HepG2 (cell line): Measurements from ENCODE around the gene MAP3K14. TPM values are rescaled to one million over a fixed set of nuclear protein-coding genes. Genes with fewer than 3 reads are reported as not detected.

Source experiments
- ATAC-seq: fragments of 200-7000 bp; cut with Tn5 transposase; 3 replicates; pipeline ENCODE4 v1.9.1; 2020; ENCODE audit warnings: mild to moderate bottlenecking, moderate library complexity
- BruUV-seq: library from RNA; stranded (reverse); fragments of 400-500 nt; replicated peaks from 2 replicates; lab custom pipeline; 2021; lab: Mats Ljungman, UMichigan
- CTCF ChIA-PET: fragments of 300-600 bp; formaldehyde crosslinking; extraction: SDS; loops from one replicate; lab custom pipeline; 2021; ENCODE audit warnings: low total read pairs, inconsistent platforms, low intra/inter-chr PET ratio; lab: Yijun Ruan, JAX
- POLR2A ChIA-PET: fragments of 350-600 bp; sonication (Branson Sonifier 250); formaldehyde crosslinking; loops from one replicate; lab custom pipeline; 2020; ENCODE audit warnings: antibody characterized with exemption, inconsistent platforms; lab: Yijun Ruan, JAX
- DNase-seq: peaks from one replicate; pipeline ENCODE4 v3.0.0-alpha.2; 2015; ENCODE audit warnings: low spot score
- FAIRE-seq: peaks from 3 replicates; lab custom pipeline; 2011; peaks lifted over from hg19 to GRCh38; lab: Jason Lieb, UNC
- H2AFZ ChIP-seq: one replicate; pipeline ENCODE4 v1.6.1; 2011; ENCODE audit warnings: low read length, inconsistent platforms
- H3K27ac ChIP-seq: fragments of 300-600 bp; 3 replicates; pipeline ENCODE4 v1.8.0; 2011; ENCODE audit warnings: mixed run types, mild to moderate bottlenecking, mixed read lengths, low read length, inconsistent platforms; ENCODE audit not compliant: insufficient read depth; ENCODE audit errors: extremely low read length
- H3K27me3 ChIP-seq, 2 experiments: fragments of 200-600 bp in 1 of 2; 2 replicates in 1 of 2; 3 replicates in 1 of 2; pipeline versions ENCODE4 v1.6.0 to v1.8.0; 2011; ENCODE audit warnings: low read length in 2 of 2, mild to moderate bottlenecking in 2 of 2, moderate library complexity in 2 of 2, inconsistent platforms in 1 of 2; ENCODE audit not compliant: insufficient read depth in 2 of 2, control insufficient read depth in 1 of 2
- H3K36me3 ChIP-seq, 2 experiments: fragments of 200-600 bp in 1 of 2; replicated peaks in 1 of 2; 2 replicates in 1 of 2; 3 replicates in 1 of 2; pipeline versions ENCODE4 v1.5.1 to v1.8.0; 2011; ENCODE audit warnings: low read length in 2 of 2, inconsistent platforms in 1 of 2; ENCODE audit not compliant: insufficient read depth in 2 of 2, control insufficient read depth in 1 of 2
- H3K4me1 ChIP-seq: 2 replicates; pipeline ENCODE4 v1.5.1; 2012; ENCODE audit warnings: low read length, inconsistent platforms; ENCODE audit not compliant: insufficient read depth
- H3K4me2 ChIP-seq: 2 replicates; pipeline ENCODE4 v1.6.0; 2011; ENCODE audit warnings: low read depth, low read length, inconsistent platforms
- H3K4me3 ChIP-seq, 3 experiments: fragments of 200-600 bp in 1 of 3; sonication (generic), shearing (Covaris generic) in 1 of 3; replicated peaks in 1 of 3; 2 replicates each; pipeline ENCODE4 v1.5.1; 2011 to 2016; ENCODE audit warnings: low read length in 3 of 3, inconsistent platforms in 2 of 3, low read depth in 2 of 3, mild to moderate bottlenecking in 2 of 3, control low read depth in 1 of 3, mixed read lengths in 1 of 3; ENCODE audit not compliant: insufficient read depth in 1 of 3
- H3K79me2 ChIP-seq: one replicate; pipeline ENCODE4 v1.6.1; 2011; ENCODE audit warnings: low read length, inconsistent platforms; ENCODE audit not compliant: insufficient read depth
- H3K9ac ChIP-seq: 2 replicates; pipeline ENCODE4 v1.6.0; 2011; ENCODE audit warnings: mild to moderate bottlenecking, low read depth, low read length, inconsistent platforms; ENCODE audit not compliant: insufficient read depth
- H3K9me3 ChIP-seq: 2 replicates; pipeline ENCODE4 v1.5.1; 2012; ENCODE audit warnings: mild to moderate bottlenecking, low read length
- H4K20me1 ChIP-seq: 2 replicates; pipeline ENCODE4 v1.6.0; 2011; ENCODE audit warnings: inconsistent platforms, mild to moderate bottlenecking, low read length, moderate library complexity; ENCODE audit not compliant: insufficient read depth
- HNRNPH1 ChIP-seq: fragments of 200-400 bp; formaldehyde crosslinking; optimal IDR thresholded peaks from 2 replicates; pipeline ENCODE3; 2017; ENCODE audit warnings: mild to moderate bottlenecking, low read depth, low read length
- MTF2 ChIP-seq: sonication (generic); formaldehyde crosslinking; IDR thresholded peaks from 2 replicates; pipeline ENCODE4 v1.5.0; 2020; ENCODE audit warnings: missing genetic modification reagents, borderline replicate concordance
- NFATC3 ChIP-seq: sonication (generic); formaldehyde crosslinking; IDR thresholded peaks from 2 replicates; pipeline ENCODE4 v1.5.1; 2020; ENCODE audit warnings: mild to moderate bottlenecking, missing genetic modification reagents
- PHF20 ChIP-seq: sonication (generic); formaldehyde crosslinking; IDR thresholded peaks from 2 replicates; pipeline ENCODE4 v1.5.0; 2020; ENCODE audit warnings: mild to moderate bottlenecking, missing genetic modification reagents
- ZMYM2 ChIP-seq: sonication (generic); formaldehyde crosslinking; IDR thresholded peaks from 2 replicates; pipeline ENCODE4 v1.8.0; 2022; ENCODE audit warnings: mild to moderate bottlenecking, missing genetic modification reagents
- ZNF10 ChIP-seq: sonication (generic); formaldehyde crosslinking; IDR thresholded peaks from 2 replicates; pipeline ENCODE4 v1.4.0; 2020; ENCODE audit warnings: mild to moderate bottlenecking, low read depth, missing genetic modification reagents, borderline replicate concordance
- WGBS: methylation state at CpG from one replicate; pipeline ENCODE4 v1.1.6; 2017; ENCODE audit warnings: low lambda C conversion rate; 5-methylcytosine and 5-hydroxymethylcytosine counted together
- in situ Hi-C: cut with HindIII; loops from 2 replicates; pipeline ENCODE4 v1.10.0; 2017; ENCODE audit warnings: low pct_unique_long_range_greater_than_20kb; ENCODE audit not compliant: extremely low pct_ligation_motif_present
- intact Hi-C: fragments of 100-400 bp; cut with micrococcal nuclease; formaldehyde crosslinking; loops from one replicate; pipeline ENCODE4 v1.10.0; 2022; ENCODE audit not compliant: unreplicated experiment
- polyA plus RNA-seq, 8 experiments: library from polyadenylated mRNA; depleted of rRNA in 3 of 8; stranded (reverse) in 7 of 8; unstranded in 1 of 8; fragments of >200 nt; fragmentation: Illumina TruSeq in 4 of 8; extraction: Trizol in 4 of 8; gene quantifications; 2 replicates each; pipeline versions ENCODE4 v1.2.1 to v1.2.3, GENCODE V29; 2011 to 2016; ENCODE audit warnings: low read depth in 4 of 8, missing spikeins in 1 of 8, mixed read lengths in 1 of 8; ENCODE audit not compliant: insufficient read depth in 1 of 8
- total RNA-seq, 5 experiments: library from RNA; depleted of rRNA; stranded (reverse); fragments of >200 nt; fragmentation: Illumina TruSeq; extraction: Trizol; gene quantifications; 2 replicates each; pipeline ENCODE4 v1.2.3, GENCODE V29; 2016; ENCODE audit warnings: low read depth in 1 of 5
- TF ChIP-seq, protein P1 (sequence below): sonication (generic); formaldehyde crosslinking; IDR thresholded peaks from 2 replicates; pipeline ENCODE4 v1.4.0; 2020; ENCODE audit warnings: missing genetic modification reagents
- TF ChIP-seq, protein P2 (sequence below): sonication (generic); formaldehyde crosslinking; IDR thresholded peaks from 2 replicates; pipeline ENCODE4 v1.5.1; 2020; ENCODE audit warnings: missing genetic modification reagents, mild to moderate bottlenecking, borderline replicate concordance
- TF ChIP-seq, protein P3 (sequence below): sonication (generic); formaldehyde crosslinking; IDR thresholded peaks from 2 replicates; pipeline ENCODE4 v1.4.0; 2020; ENCODE audit warnings: missing genetic modification reagents, mild to moderate bottlenecking, borderline replicate concordance
- TF ChIP-seq, protein P4 (sequence below): sonication (generic); formaldehyde crosslinking; IDR thresholded peaks from 2 replicates; pipeline ENCODE4 v1.5.0; 2020; ENCODE audit warnings: mild to moderate bottlenecking, missing genetic modification reagents

Gene MAP3K14
- total and polyA plus RNA-seq, 2 of the 13 experiments (the other 11 are each of a cell fraction or from before 2014, with no cell fraction given), result 2.6 TPM

DNA sequence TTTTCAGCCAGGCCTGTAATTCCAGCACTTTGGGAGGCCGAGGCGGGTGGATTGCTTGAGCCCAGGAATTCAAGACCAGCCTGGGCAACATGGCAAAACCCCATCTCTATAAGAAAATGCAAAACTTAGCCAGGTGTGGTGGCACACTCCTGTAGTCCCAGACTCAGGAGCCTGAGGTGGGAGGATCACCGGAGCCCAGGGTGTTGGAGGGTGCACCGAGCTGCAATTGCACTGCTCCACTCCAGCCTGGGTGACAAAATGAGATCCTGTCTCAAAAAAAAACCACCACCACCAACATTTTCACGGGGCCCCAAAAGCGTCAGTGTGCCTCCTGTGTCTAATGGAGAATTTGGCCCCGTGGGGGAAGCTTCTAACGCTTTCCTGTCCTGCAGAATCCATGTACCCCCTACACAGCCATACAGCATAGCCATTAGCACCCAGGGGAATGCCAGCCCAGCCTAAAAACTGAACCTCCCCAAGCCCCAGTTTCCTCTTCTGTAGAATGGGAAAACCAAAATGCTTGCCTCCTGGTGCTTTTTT lies 22.2 kb upstream of the MAP3K14 start:
- ATAC-seq (no peak), FAIRE-seq (no peak), DNase-seq (no peak)
- Histone ChIP-seq H3K79me2 (no peaks in the 10 kb centered on the region), H2AFZ (no peak overlapping the region), H3K4me2 (no peak overlapping the region), H3K9me3 (no peaks in the 10 kb centered on the region), H4K20me1 (no peaks in the 10 kb centered on the region), H3K4me3 (no peak overlapping the region), H3K4me1 (peaks cover 10% of the 10 kb centered on the region), H3K36me3 (no peaks in the 10 kb centered on the region), H3K27me3 (peaks cover 2 to 39% of the 10 kb centered on the region in 2 experiments; a peak in 3 of 5 replicates), H3K9ac (no peak overlapping the region), H3K27ac (no peak overlapping the region)
- BruUV-seq, result no TSS peak
- in situ Hi-C loops (no loop called here), intact Hi-C loops (no loop called here)
- ChIA-PET CTCF (no interaction called here), POLR2A (interaction anchor here (1.2 kb wide), 1 partner anchor 22 kb away, joined by 5 read pairs; the partner anchor contains the start of gene MAP3K14)
- 29% methylated on average over 8 of the region's 8 CpGs for WGBS
- TF ChIP-seq, protein P1, sequence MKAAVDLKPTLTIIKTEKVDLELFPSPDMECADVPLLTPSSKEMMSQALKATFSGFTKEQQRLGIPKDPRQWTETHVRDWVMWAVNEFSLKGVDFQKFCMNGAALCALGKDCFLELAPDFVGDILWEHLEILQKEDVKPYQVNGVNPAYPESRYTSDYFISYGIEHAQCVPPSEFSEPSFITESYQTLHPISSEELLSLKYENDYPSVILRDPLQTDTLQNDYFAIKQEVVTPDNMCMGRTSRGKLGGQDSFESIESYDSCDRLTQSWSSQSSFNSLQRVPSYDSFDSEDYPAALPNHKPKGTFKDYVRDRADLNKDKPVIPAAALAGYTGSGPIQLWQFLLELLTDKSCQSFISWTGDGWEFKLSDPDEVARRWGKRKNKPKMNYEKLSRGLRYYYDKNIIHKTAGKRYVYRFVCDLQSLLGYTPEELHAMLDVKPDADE (CRISPR knock-in tag), result no peak
- TF ChIP-seq, protein P2, sequence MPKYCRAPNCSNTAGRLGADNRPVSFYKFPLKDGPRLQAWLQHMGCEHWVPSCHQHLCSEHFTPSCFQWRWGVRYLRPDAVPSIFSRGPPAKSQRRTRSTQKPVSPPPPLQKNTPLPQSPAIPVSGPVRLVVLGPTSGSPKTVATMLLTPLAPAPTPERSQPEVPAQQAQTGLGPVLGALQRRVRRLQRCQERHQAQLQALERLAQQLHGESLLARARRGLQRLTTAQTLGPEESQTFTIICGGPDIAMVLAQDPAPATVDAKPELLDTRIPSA (CRISPR knock-in tag), result no peak
- TF ChIP-seq ZMYM2 (CRISPR knock-in tag) (no peak), HNRNPH1 (no peak), NFATC3 (no peak), MTF2 (CRISPR knock-in tag) (no peak), ZNF10 (CRISPR knock-in tag) (no peak), PHF20 (CRISPR knock-in tag) (no peak)
- TF ChIP-seq, protein P3, sequence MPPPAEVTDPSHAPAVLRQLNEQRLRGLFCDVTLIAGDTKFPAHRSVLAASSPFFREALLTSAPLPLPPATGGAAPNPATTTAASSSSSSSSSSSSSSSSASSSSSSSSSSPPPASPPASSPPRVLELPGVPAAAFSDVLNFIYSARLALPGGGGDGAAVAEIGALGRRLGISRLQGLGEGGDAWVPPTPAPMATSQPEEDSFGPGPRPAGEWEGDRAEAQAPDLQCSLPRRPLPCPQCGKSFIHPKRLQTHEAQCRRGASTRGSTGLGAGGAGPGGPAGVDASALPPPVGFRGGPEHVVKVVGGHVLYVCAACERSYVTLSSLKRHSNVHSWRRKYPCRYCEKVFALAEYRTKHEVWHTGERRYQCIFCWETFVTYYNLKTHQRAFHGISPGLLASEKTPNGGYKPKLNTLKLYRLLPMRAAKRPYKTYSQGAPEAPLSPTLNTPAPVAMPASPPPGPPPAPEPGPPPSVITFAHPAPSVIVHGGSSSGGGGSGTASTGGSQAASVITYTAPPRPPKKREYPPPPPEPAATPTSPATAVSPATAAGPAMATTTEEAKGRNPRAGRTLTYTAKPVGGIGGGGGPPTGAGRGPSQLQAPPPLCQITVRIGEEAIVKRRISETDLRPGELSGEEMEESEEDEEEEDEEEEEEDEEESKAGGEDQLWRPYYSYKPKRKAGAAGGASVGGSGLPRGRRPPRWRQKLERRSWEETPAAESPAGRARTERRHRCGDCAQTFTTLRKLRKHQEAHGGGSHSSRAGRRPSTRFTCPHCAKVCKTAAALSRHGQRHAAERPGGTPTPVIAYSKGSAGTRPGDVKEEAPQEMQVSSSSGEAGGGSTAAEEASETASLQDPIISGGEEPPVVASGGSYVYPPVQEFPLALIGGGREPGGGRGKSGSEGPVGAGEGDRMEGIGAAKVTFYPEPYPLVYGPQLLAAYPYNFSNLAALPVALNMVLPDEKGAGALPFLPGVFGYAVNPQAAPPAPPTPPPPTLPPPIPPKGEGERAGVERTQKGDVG (CRISPR knock-in tag), result no peak
- TF ChIP-seq, protein P4, sequence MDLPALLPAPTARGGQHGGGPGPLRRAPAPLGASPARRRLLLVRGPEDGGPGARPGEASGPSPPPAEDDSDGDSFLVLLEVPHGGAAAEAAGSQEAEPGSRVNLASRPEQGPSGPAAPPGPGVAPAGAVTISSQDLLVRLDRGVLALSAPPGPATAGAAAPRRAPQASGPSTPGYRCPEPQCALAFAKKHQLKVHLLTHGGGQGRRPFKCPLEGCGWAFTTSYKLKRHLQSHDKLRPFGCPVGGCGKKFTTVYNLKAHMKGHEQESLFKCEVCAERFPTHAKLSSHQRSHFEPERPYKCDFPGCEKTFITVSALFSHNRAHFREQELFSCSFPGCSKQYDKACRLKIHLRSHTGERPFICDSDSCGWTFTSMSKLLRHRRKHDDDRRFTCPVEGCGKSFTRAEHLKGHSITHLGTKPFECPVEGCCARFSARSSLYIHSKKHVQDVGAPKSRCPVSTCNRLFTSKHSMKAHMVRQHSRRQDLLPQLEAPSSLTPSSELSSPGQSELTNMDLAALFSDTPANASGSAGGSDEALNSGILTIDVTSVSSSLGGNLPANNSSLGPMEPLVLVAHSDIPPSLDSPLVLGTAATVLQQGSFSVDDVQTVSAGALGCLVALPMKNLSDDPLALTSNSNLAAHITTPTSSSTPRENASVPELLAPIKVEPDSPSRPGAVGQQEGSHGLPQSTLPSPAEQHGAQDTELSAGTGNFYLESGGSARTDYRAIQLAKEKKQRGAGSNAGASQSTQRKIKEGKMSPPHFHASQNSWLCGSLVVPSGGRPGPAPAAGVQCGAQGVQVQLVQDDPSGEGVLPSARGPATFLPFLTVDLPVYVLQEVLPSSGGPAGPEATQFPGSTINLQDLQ, result no peak
